K562 (cell line): ENCODE data around the gene GNRHR. TPM values are rescaled to one million over a fixed set of nuclear protein-coding genes. Genes with fewer than 3 reads are reported as not detected.

Experiments used
- ATAC-seq: fragments of 200-7000 bp; cut with Tn5 transposase; 3 replicates; pipeline ENCODE4 v1.9.1; 2020; ENCODE audit warnings: moderate library complexity
- BruUV-seq: library from RNA; stranded (reverse); fragments of 400-500 nt; replicated peaks from 2 replicates; lab custom pipeline; 2021; lab: Mats Ljungman, UMichigan
- CTCF ChIA-PET: fragments of 300-600 bp; formaldehyde crosslinking; extraction: SDS; loops from one replicate; lab custom pipeline; 2021; ENCODE audit warnings: low intra/inter-chr PET ratio; lab: Yijun Ruan, JAX
- POLR2A ChIA-PET: fragments of 300-600, 350-650 bp; sonication (Branson Sonifier 250); formaldehyde crosslinking; extraction: SDS; loops from one replicate; lab custom pipeline; 2021; ENCODE audit warnings: antibody characterized with exemption, inconsistent platforms; lab: Yijun Ruan, JAX
- DNase-seq, 4 experiments: peaks; one replicate each; pipeline versions ENCODE4 v3.0.0 to v3.0.0-alpha.2; 2011 to 2018; ENCODE audit warnings: low spot score in 3 of 4, mixed read lengths in 3 of 4; ENCODE audit errors: extremely low read depth in 1 of 4
- FAIRE-seq: peaks from 2 replicates; lab custom pipeline; 2011; peaks lifted over from hg19 to GRCh38; lab: Jason Lieb, UNC
- H2AFZ ChIP-seq: 2 replicates; pipeline ENCODE4 v1.6.0; 2011; ENCODE audit warnings: low read depth, low read length, control low read depth, inconsistent platforms
- H3K27ac ChIP-seq: fragments of 200-600 bp; 3 replicates; pipeline ENCODE4 v1.8.0; 2011; ENCODE audit warnings: low read depth, mild to moderate bottlenecking, control low read depth, inconsistent platforms, low read length, moderate library complexity, mixed read lengths; ENCODE audit errors: extremely low read depth
- H3K27me3 ChIP-seq, 2 experiments: fragments of 300-600 bp in 1 of 2; 2 replicates in 1 of 2; 3 replicates in 1 of 2; pipeline versions ENCODE4 v1.6.0 to v1.8.0; 2011; ENCODE audit warnings: inconsistent platforms in 2 of 2, low read length in 2 of 2, mild to moderate bottlenecking in 1 of 2, mixed read lengths in 1 of 2, moderate library complexity in 1 of 2; ENCODE audit not compliant: control insufficient read depth in 2 of 2, insufficient read depth in 2 of 2
- H3K36me3 ChIP-seq: fragments of 300-600 bp; 3 replicates; pipeline ENCODE4 v1.8.0; 2011; ENCODE audit warnings: mild to moderate bottlenecking, low read length, inconsistent platforms; ENCODE audit not compliant: control insufficient read depth, insufficient read depth
- H3K4me1 ChIP-seq, 2 experiments: fragments of 200-600 bp in 1 of 2; replicated peaks in 1 of 2; 2 replicates in 1 of 2; 3 replicates in 1 of 2; pipeline versions ENCODE4 v1.5.1 to v1.8.0; 2011; ENCODE audit warnings: inconsistent platforms in 2 of 2, low read length in 2 of 2, mild to moderate bottlenecking in 1 of 2, mixed read lengths in 1 of 2, moderate library complexity in 1 of 2; ENCODE audit not compliant: control insufficient read depth in 2 of 2, insufficient read depth in 2 of 2
- H3K4me2 ChIP-seq: 2 replicates; pipeline ENCODE4 v1.6.1; 2011; ENCODE audit warnings: low read length, control low read depth, inconsistent platforms, mixed read lengths; ENCODE audit not compliant: insufficient read depth
- H3K4me3 ChIP-seq: fragments of 200-600 bp; sonication (generic), shearing (Covaris generic); 2 replicates; pipeline ENCODE4 v1.5.1; 2016; ENCODE audit warnings: control low read depth, inconsistent platforms
- H3K79me2 ChIP-seq: fragments of 200-600 bp; 3 replicates; pipeline ENCODE4 v1.8.0; 2011; ENCODE audit warnings: low read length, inconsistent platforms; ENCODE audit not compliant: control insufficient read depth, insufficient read depth
- H3K9ac ChIP-seq, 2 experiments: 2 replicates each; pipeline versions ENCODE4 v1.6.0 to v1.6.1; 2011; ENCODE audit warnings: low read depth in 2 of 2, low read length in 2 of 2, control low read depth in 1 of 2, inconsistent platforms in 1 of 2, mild to moderate bottlenecking in 1 of 2, mixed read lengths in 1 of 2; ENCODE audit not compliant: insufficient read depth in 1 of 2
- H3K9me1 ChIP-seq: one replicate; pipeline ENCODE4 v1.6.0; 2011; ENCODE audit warnings: inconsistent platforms, mild to moderate bottlenecking, low read length, moderate library complexity; ENCODE audit not compliant: control insufficient read depth, insufficient read depth
- H3K9me3 ChIP-seq: replicated peaks from 2 replicates; pipeline ENCODE4 v1.5.1; 2011; ENCODE audit warnings: low read depth, low read length, inconsistent platforms; ENCODE audit not compliant: control insufficient read depth, insufficient read depth
- H4K20me1 ChIP-seq: replicated peaks from 2 replicates; pipeline ENCODE4 v1.6.1; 2011; ENCODE audit warnings: low read length, inconsistent platforms, mixed read lengths; ENCODE audit not compliant: control insufficient read depth, insufficient read depth
- ASH1L ChIP-seq: fragments of 450-650 bp; IDR thresholded peaks from 2 replicates; pipeline ENCODE4 v1.6.1; 2018; ENCODE audit warnings: borderline replicate concordance, mild to moderate bottlenecking, low read depth; ENCODE audit not compliant: partially characterized antibody
- JUND ChIP-seq, 2 experiments: IDR thresholded peaks; 2 replicates in 1 of 2; 3 replicates in 1 of 2; pipeline ENCODE4 v1.6.1; 2011; ENCODE audit warnings: borderline replicate concordance in 2 of 2, low read depth in 2 of 2, low read length in 2 of 2, improper control_type of control experiment in 1 of 2, missing biosample characterization in 1 of 2, missing genetic modification characterization in 1 of 2, missing genetic modification reagents in 1 of 2
- MEF2A ChIP-seq: IDR thresholded peaks from 2 replicates; pipeline ENCODE4 v1.6.1; 2011; ENCODE audit warnings: low read depth, mild to moderate bottlenecking, low read length, moderate library complexity; ENCODE audit not compliant: control insufficient read depth
- SIN3A ChIP-seq, 2 experiments: fragments of 150-350 bp in 1 of 2; IDR thresholded peaks; 2 replicates each; pipeline ENCODE4 v1.6.1; 2011 to 2016; ENCODE audit warnings: borderline replicate concordance in 2 of 2, low read depth in 2 of 2, low read length in 2 of 2, mild to moderate bottlenecking in 2 of 2, moderate library complexity in 2 of 2; ENCODE audit not compliant: control insufficient read depth in 1 of 2
- TAF1 ChIP-seq: IDR thresholded peaks from 2 replicates; pipeline ENCODE4 v1.6.1; 2011; ENCODE audit warnings: mild to moderate bottlenecking, low read length, moderate library complexity; ENCODE audit not compliant: insufficient read depth, control insufficient read depth, severe bottlenecking; ENCODE audit errors: extremely low read depth
- WGBS: fragments of 100-300 bp; shearing (Covaris generic); methylation state at CpG from one replicate; pipeline ENCODE4 v1.1.6; 2016; ENCODE audit warnings: low coverage, mixed read lengths; ENCODE audit not compliant: insufficient coverage; ENCODE audit errors: missing lambda C conversion rate; 5-methylcytosine and 5-hydroxymethylcytosine counted together
- in situ Hi-C: fragments of 300-500 bp; cut with MboI; formaldehyde crosslinking; loops from 4 replicates; pipeline ENCODE4 v1.15.0; 2018; ENCODE audit warnings: inconsistent platforms, mixed read lengths
- intact Hi-C: fragments of 100-400 bp; cut with micrococcal nuclease; formaldehyde crosslinking; loops from 2 replicates; pipeline ENCODE4 v1.14.2; 2022
- polyA plus RNA-seq, 8 experiments: library from polyadenylated mRNA; depleted of rRNA in 4 of 8; stranded (reverse) in 5 of 8; unstranded in 3 of 8; fragments of >200 nt; fragmentation: Nextera tagmentation in 2 of 8; fragmentation: Illumina TruSeq in 1 of 8; extraction: Ambion mirVana in 2 of 8; extraction: Trizol in 1 of 8; gene quantifications; 2 replicates each; pipeline versions ENCODE4 v1.2.1 to v1.2.3, GENCODE V29; 2011 to 2014; ENCODE audit warnings: inconsistent platforms in 1 of 8, missing spikeins in 1 of 8
- total RNA-seq, 7 experiments: library from RNA; depleted of rRNA in 6 of 7; stranded (reverse); fragments of >200 nt in 6 of 7; fragmentation: Illumina TruSeq in 2 of 7; extraction: Trizol in 2 of 7; gene quantifications; 2 replicates each; pipeline versions ENCODE4 v1.2.1 to v1.2.3, GENCODE V29; 2011 to 2021; ENCODE audit warnings: low replicate concordance in 1 of 7
- TF ChIP-seq, protein P1 (sequence below), 2 experiments: IDR thresholded peaks in 1 of 2; conservative IDR thresholded peaks in 1 of 2; 2 replicates each; pipeline ENCODE4 v1.6.1; 2016; ENCODE audit warnings: low read depth in 2 of 2, mild to moderate bottlenecking in 1 of 2, missing compliant biosample characterization in 1 of 2, missing genetic modification characterization in 1 of 2, moderate library complexity in 1 of 2
- TF ChIP-seq, protein P2 (sequence below): sonication (generic); formaldehyde crosslinking; IDR thresholded peaks from 2 replicates; pipeline ENCODE4 v1.8.1; 2022; ENCODE audit warnings: missing genetic modification reagents

Gene GNRHR
- total and polyA plus RNA-seq, 9 of the 15 experiments (the other 6 are each of a cell fraction or from before 2014, with no cell fraction given): 0.06 to 0.13 TPM; not detected in 7

DNA sequence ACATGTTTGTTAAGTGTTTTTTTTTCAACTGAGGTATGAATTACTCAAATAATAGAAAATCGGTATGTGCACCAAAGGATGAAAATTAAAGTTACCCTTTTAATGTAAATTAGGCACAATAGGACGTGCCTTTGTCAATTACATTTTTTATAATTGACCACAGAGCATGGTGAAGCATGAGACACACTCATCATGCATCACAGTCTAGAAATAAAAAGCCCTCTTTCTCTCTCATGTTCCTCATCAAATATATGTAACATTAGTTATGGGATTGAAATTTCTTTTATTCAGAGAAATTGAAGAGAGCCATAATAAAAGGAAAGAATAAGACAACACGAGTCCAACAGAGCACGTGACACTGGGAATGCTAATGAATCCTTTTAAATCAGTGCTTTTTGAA lies 3.5 kb downstream of the GNRHR start:
- DNase-seq: no peak
- H2AFZ ChIP-seq: no peak overlapping the region
- no peaks in the 10 kb centered on the region for H3K27me3 ChIP-seq
- in situ Hi-C loops: loop anchor here (10.0 kb wide), 1 partner anchor 414 kb away; no protein-coding TSS in a partner anchor
- no peaks in the 10 kb centered on the region for H4K20me1 ChIP-seq
- H3K9ac ChIP-seq: no peak overlapping the region
- H3K27ac ChIP-seq: no peak overlapping the region
- H3K9me1 ChIP-seq: no peaks in the 10 kb centered on the region
- H3K4me3 ChIP-seq: no peak overlapping the region
- 42% methylated on average over 4 of the region's 4 CpGs for WGBS
- FAIRE-seq: no peak
- TF ChIP-seq JUND (IDR thresholded peaks at IDR 0.05; ENCODE audit: borderline replicate concordance, low read depth, low read length) (no peak), JUND (tag; IDR thresholded peaks at IDR 0.05; ENCODE audit: borderline replicate concordance, low read depth, low read length) (no peak), TAF1 (no peak), ASH1L (no peak), SIN3A (IDR thresholded peaks at IDR 0.05; ENCODE audit: borderline replicate concordance in 2 of 2, control insufficient read depth in 1 of 2, low read depth in 2 of 2, low read length in 2 of 2) (no peak), MEF2A (no peak)
- TF ChIP-seq, protein P1, sequence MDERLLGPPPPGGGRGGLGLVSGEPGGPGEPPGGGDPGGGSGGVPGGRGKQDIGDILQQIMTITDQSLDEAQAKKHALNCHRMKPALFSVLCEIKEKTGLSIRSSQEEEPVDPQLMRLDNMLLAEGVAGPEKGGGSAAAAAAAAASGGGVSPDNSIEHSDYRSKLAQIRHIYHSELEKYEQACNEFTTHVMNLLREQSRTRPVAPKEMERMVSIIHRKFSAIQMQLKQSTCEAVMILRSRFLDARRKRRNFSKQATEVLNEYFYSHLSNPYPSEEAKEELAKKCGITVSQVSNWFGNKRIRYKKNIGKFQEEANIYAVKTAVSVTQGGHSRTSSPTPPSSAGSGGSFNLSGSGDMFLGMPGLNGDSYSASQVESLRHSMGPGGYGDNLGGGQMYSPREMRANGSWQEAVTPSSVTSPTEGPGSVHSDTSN (CRISPR knock-in tag; IDR thresholded peaks at IDR 0.05; ENCODE audit: low read depth): no peak
- TF ChIP-seq, protein P1 (tag; conservative IDR thresholded peaks at IDR 0.05; ENCODE audit: low read depth): no peak
- TF ChIP-seq, protein P2, sequence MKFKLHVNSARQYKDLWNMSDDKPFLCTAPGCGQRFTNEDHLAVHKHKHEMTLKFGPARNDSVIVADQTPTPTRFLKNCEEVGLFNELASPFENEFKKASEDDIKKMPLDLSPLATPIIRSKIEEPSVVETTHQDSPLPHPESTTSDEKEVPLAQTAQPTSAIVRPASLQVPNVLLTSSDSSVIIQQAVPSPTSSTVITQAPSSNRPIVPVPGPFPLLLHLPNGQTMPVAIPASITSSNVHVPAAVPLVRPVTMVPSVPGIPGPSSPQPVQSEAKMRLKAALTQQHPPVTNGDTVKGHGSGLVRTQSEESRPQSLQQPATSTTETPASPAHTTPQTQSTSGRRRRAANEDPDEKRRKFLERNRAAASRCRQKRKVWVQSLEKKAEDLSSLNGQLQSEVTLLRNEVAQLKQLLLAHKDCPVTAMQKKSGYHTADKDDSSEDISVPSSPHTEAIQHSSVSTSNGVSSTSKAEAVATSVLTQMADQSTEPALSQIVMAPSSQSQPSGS (CRISPR knock-in tag): no peak
- intact Hi-C loops: no loop called here
- no TSS peak for BruUV-seq
- ChIA-PET CTCF (no interaction called here), POLR2A (interaction anchor here (1.0 kb wide), 1 partner anchor 18 kb away, joined by 3 read pairs; no protein-coding TSS in a partner anchor)
- ATAC-seq: no peak
- no peaks in the 10 kb centered on the region for H3K9me3 ChIP-seq
- no peaks in the 10 kb centered on the region for H3K36me3 ChIP-seq
- no peaks in the 10 kb centered on the region for H3K79me2 ChIP-seq
- no peak overlapping the region for H3K4me2 ChIP-seq
- no peaks in the 10 kb centered on the region for H3K4me1 ChIP-seq
